Liver (tissue), 9 donors: ENCODE results near the gene INSYN2B. TPM values are rescaled to one million over a fixed set of nuclear protein-coding genes. Genes with fewer than 3 reads are reported as not detected.

Experiments used
- DNase-seq: peaks from one replicate; pipeline ENCODE4 v3.0.0-alpha.2; 2017; ENCODE audit warnings: low spot score
- H3K27ac ChIP-seq, 2 donors: one replicate each; pipeline ENCODE4 v1.7.0; 2013; ENCODE audit warnings: inconsistent platforms in 2 of 2, low read length in 2 of 2, control low read depth in 1 of 2, low read depth in 1 of 2, mild to moderate bottlenecking in 1 of 2
- H3K27me3 ChIP-seq, 4 donors: one replicate each; pipeline versions ENCODE4 v1.6.1 to v1.7.0; 2013; ENCODE audit warnings: low read length in 3 of 4, inconsistent platforms in 1 of 4, mild to moderate bottlenecking in 1 of 4, moderate library complexity in 1 of 4; ENCODE audit not compliant: control insufficient read depth in 4 of 4, insufficient read depth in 4 of 4
- H3K36me3 ChIP-seq, 4 donors: one replicate each; pipeline versions ENCODE4 v1.6.1 to v1.7.0; 2013; ENCODE audit warnings: low read length in 3 of 4, mild to moderate bottlenecking in 3 of 4, low read depth in 1 of 4, moderate library complexity in 1 of 4; ENCODE audit not compliant: control insufficient read depth in 4 of 4, insufficient read depth in 3 of 4
- H3K4me1 ChIP-seq, 4 donors: one replicate each; pipeline versions ENCODE4 v1.6.1 to v1.7.0; 2013; ENCODE audit warnings: low read length in 3 of 4, mild to moderate bottlenecking in 3 of 4, moderate library complexity in 1 of 4; ENCODE audit not compliant: control insufficient read depth in 4 of 4, insufficient read depth in 4 of 4
- H3K4me3 ChIP-seq, 3 donors: one replicate each; pipeline versions ENCODE4 v1.6.1 to v1.7.0; 2013; ENCODE audit warnings: low read length in 3 of 3, control low read depth in 1 of 3, low read depth in 1 of 3, mild to moderate bottlenecking in 1 of 3
- H3K9ac ChIP-seq, 2 donors: one replicate each; pipeline ENCODE4 v1.7.0; 2013; ENCODE audit warnings: low read length in 2 of 2, mild to moderate bottlenecking in 2 of 2, moderate library complexity in 2 of 2, control low read depth in 1 of 2, low read depth in 1 of 2
- H3K9me3 ChIP-seq, 4 donors: one replicate each; pipeline versions ENCODE4 v1.6.1 to v1.7.0; 2013; ENCODE audit warnings: low read length in 3 of 4; ENCODE audit not compliant: control insufficient read depth in 4 of 4
- CTCF ChIP-seq: fragments of 150-350 bp; IDR thresholded peaks from 2 replicates; pipeline ENCODE4 v1.5.1; 2017; ENCODE audit warnings: improper control_type of control experiment, low read depth, low read length; ENCODE audit not compliant: missing input control
- EGR1 ChIP-seq, 2 donors: IDR thresholded peaks; 2 replicates each; pipeline ENCODE4 v1.6.1; 2016 to 2018; ENCODE audit warnings: antibody characterized with exemption in 2 of 2, low read depth in 2 of 2
- FOXA1 ChIP-seq: IDR thresholded peaks from 2 replicates; pipeline ENCODE4 v1.6.1; 2016; ENCODE audit warnings: antibody characterized with exemption
- FOXA2 ChIP-seq: IDR thresholded peaks from 2 replicates; pipeline ENCODE4 v1.6.1; 2016; ENCODE audit warnings: antibody characterized with exemption
- GABPA ChIP-seq, 2 donors: IDR thresholded peaks in 1 of 2; conservative IDR thresholded peaks in 1 of 2; 2 replicates each; pipeline ENCODE4 v1.6.1; 2016; ENCODE audit warnings: antibody characterized with exemption in 2 of 2, mild to moderate bottlenecking in 1 of 2, moderate library complexity in 1 of 2
- HNF4A ChIP-seq, 2 donors: conservative IDR thresholded peaks; 2 replicates each; pipeline ENCODE4 v1.6.1; 2016; ENCODE audit warnings: antibody characterized with exemption in 2 of 2, mild to moderate bottlenecking in 2 of 2
- HNF4G ChIP-seq: IDR thresholded peaks from 2 replicates; pipeline ENCODE4 v1.6.1; 2016; ENCODE audit warnings: antibody characterized with exemption
- JUND ChIP-seq, 2 donors: IDR thresholded peaks; 2 replicates each; pipeline ENCODE4 v1.6.1; 2016; ENCODE audit warnings: antibody characterized with exemption in 2 of 2
- NR2F2 ChIP-seq: IDR thresholded peaks from 2 replicates; pipeline ENCODE4 v1.6.1; 2016; ENCODE audit warnings: antibody characterized with exemption
- RAD21 ChIP-seq, 2 donors: IDR thresholded peaks; 2 replicates each; pipeline ENCODE4 v1.6.1; 2016; ENCODE audit warnings: antibody characterized with exemption in 2 of 2, mild to moderate bottlenecking in 2 of 2
- REST ChIP-seq: IDR thresholded peaks from 2 replicates; pipeline ENCODE4 v1.6.1; 2016; ENCODE audit warnings: antibody characterized with exemption, mild to moderate bottlenecking
- RXRA ChIP-seq, 2 donors: IDR thresholded peaks; 2 replicates each; pipeline ENCODE4 v1.6.1; 2017 to 2018; ENCODE audit warnings: antibody characterized with exemption in 2 of 2, mild to moderate bottlenecking in 1 of 2
- SP1 ChIP-seq: IDR thresholded peaks from 2 replicates; pipeline ENCODE4 v1.6.1; 2018; ENCODE audit warnings: antibody characterized with exemption, mild to moderate bottlenecking
- TAF1 ChIP-seq: conservative IDR thresholded peaks from 2 replicates; pipeline ENCODE4 v1.6.1; 2016; ENCODE audit warnings: antibody characterized with exemption, mild to moderate bottlenecking
- YY1 ChIP-seq: IDR thresholded peaks from 2 replicates; pipeline ENCODE4 v1.6.1; 2016; ENCODE audit warnings: antibody characterized with exemption, mild to moderate bottlenecking
- WGBS: extraction: QIAGEN DNeasy Blood & Tissue Kit; methylation state at CpG from one replicate; pipeline ENCODE4 v1.1.7; 2013; 5-methylcytosine and 5-hydroxymethylcytosine counted together
- polyA plus RNA-seq, 2 donors: library from polyadenylated mRNA; stranded (reverse) in 1 of 2; unstranded in 1 of 2; fragments of 200-250 nt in 1 of 2; fragments of >200 nt in 1 of 2; fragmentation: Nextera tagmentation in 1 of 2; extraction: Ambion mirVana in 1 of 2; gene quantifications; one replicate each; pipeline versions ENCODE4 v1.2.1 to v1.2.3, GENCODE V29; 2013 to 2015
- total RNA-seq, 2 donors: library from RNA; depleted of rRNA; stranded (reverse); fragments of >200 nt; gene quantifications; one replicate each; pipeline ENCODE4 v1.2.3, GENCODE V29; 2014
- TF ChIP-seq, protein P1 (sequence below): IDR thresholded peaks from 2 replicates; pipeline ENCODE4 v1.6.1; 2016; ENCODE audit warnings: antibody characterized with exemption
- TF ChIP-seq, protein P2 (sequence below): IDR thresholded peaks from 2 replicates; pipeline ENCODE4 v1.6.1; 2016; ENCODE audit warnings: antibody characterized with exemption
- TF ChIP-seq, protein P3 (sequence below): IDR thresholded peaks from 2 replicates; pipeline ENCODE4 v1.6.1; 2016; ENCODE audit warnings: antibody characterized with exemption
- donor health status: healthy.
- donor health status: healthy.
- donor health status: healthy.
- donor health status: healthy.
- donor health status: healthy.

INSYN2B gene
- total and polyA plus RNA-seq, 4 donors = 0.08 to 0.33 (median 0.13) TPM; not detected in 1

DNA sequence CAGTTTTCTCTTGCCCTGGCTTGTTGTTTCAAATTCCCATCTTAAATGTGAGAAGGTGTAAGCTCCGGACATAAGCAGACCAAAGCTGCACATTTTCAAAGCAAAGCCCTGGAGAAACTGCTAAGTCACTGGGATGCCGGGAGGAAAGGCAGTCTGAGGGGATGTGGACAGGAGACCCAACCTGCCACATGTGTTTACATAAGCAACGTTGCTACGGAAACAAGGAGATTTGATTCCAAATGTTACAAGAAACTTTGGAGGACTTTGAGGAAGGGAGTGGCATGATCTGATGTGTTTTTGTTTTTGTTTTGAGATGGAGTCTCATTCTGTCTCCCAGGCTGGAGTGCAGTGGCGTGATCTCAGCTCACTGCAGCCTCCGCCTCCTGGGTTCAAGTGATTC is 25.7 kb upstream of the INSYN2B start:
- Histone ChIP-seq H3K9ac (no peak overlapping the region), H3K9me3 (no peaks in the 10 kb centered on the region), H3K27ac (no peak overlapping the region), H3K4me1 (no peaks in the 10 kb centered on the region), H3K27me3 (no peaks in the 10 kb centered on the region), H3K4me3 (no peak overlapping the region), H3K36me3 (no peaks in the 10 kb centered on the region)
- no peak for TF ChIP-seq REST
- TF ChIP-seq, protein P1, sequence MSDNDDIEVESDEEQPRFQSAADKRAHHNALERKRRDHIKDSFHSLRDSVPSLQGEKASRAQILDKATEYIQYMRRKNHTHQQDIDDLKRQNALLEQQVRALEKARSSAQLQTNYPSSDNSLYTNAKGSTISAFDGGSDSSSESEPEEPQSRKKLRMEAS = no peak
- no peak for TF ChIP-seq CTCF
- no peak for TF ChIP-seq TAF1
- no peak for TF ChIP-seq NR2F2
- no peak for TF ChIP-seq RAD21 (IDR thresholded peaks at IDR 0.05)
- TF ChIP-seq YY1 = no peak
- no peak for TF ChIP-seq SP1
- TF ChIP-seq, protein P2, sequence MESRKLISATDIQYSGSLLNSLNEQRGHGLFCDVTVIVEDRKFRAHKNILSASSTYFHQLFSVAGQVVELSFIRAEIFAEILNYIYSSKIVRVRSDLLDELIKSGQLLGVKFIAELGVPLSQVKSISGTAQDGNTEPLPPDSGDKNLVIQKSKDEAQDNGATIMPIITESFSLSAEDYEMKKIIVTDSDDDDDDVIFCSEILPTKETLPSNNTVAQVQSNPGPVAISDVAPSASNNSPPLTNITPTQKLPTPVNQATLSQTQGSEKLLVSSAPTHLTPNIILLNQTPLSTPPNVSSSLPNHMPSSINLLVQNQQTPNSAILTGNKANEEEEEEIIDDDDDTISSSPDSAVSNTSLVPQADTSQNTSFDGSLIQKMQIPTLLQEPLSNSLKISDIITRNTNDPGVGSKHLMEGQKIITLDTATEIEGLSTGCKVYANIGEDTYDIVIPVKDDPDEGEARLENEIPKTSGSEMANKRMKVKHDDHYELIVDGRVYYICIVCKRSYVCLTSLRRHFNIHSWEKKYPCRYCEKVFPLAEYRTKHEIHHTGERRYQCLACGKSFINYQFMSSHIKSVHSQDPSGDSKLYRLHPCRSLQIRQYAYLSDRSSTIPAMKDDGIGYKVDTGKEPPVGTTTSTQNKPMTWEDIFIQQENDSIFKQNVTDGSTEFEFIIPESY = no peak
- TF ChIP-seq FOXA1 = no peak
- TF ChIP-seq GABPA (IDR thresholded peaks at IDR 0.05 in 1 of 2, conservative IDR thresholded peaks at IDR 0.05 in 1 of 2) = no peak
- no peak for TF ChIP-seq RXRA (IDR thresholded peaks at IDR 0.05)
- TF ChIP-seq JUND (IDR thresholded peaks at IDR 0.05) = no peak
- TF ChIP-seq FOXA2 = no peak
- no peak for TF ChIP-seq HNF4G
- TF ChIP-seq EGR1 (IDR thresholded peaks at IDR 0.05; ENCODE audit: low read depth in 2 of 2) = no peak
- TF ChIP-seq, protein P3, sequence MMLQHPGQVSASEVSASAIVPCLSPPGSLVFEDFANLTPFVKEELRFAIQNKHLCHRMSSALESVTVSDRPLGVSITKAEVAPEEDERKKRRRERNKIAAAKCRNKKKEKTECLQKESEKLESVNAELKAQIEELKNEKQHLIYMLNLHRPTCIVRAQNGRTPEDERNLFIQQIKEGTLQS = no peak
- no peak for TF ChIP-seq HNF4A (conservative IDR thresholded peaks at IDR 0.05)
- WGBS = 51% methylated on average over 6 of the region's 6 CpGs
- no peak for DNase-seq
